ENCODE measurements around the gene CRYGN.

Gene CRYGN

GRCh38 chr7:151426904-151427704 lies 12.8 kb downstream of the CRYGN start:
- DNase-seq (ENCODE audit: low spot score) = no peak

GRCh38 chr7:151426441-151426903 lies 13.5 kb downstream of the CRYGN start:
- DNase-seq (ENCODE audit: low spot score) = peak; percentile 55

- DNase-seq (ENCODE audit: low spot score) = peak; percentile 65
These were observed 14.1 kb downstream of the CRYGN start for GRCh38 chr7:151425670-151426440.

GRCh38 chr7:151424799-151425198 lies 15.1 kb downstream of the CRYGN start:
- no peak for DNase-seq (ENCODE audit: low spot score)

- no peak for DNase-seq (ENCODE audit: low spot score)
These were observed 16.0 kb downstream of the CRYGN start for GRCh38 chr7:151423936-151424335.

- no peak for DNase-seq (ENCODE audit: low spot score)
These were observed 16.7 kb downstream of the CRYGN start for GRCh38 chr7:151423226-151423625.

- DNase-seq (ENCODE audit: low spot score) = no peak
These were observed 17.7 kb downstream of the CRYGN start for GRCh38 chr7:151422212-151422611.

GRCh38 chr7:151420144-151420543 lies 19.8 kb downstream of the CRYGN start:
- DNase-seq (ENCODE audit: low spot score) = no peak

GRCh38 chr7:151416941-151417315 lies 23.0 kb downstream of the CRYGN start:
- DNase-seq (ENCODE audit: low spot score) = no peak

GRCh38 chr7:151416112-151416940 lies 23.6 kb downstream of the CRYGN start:
- DNase-seq (ENCODE audit: low spot score) = no peak

- no peak for DNase-seq (ENCODE audit: low spot score)
These were observed 24.4 kb downstream of the CRYGN start for GRCh38 chr7:151415375-151416105.

- DNase-seq (ENCODE audit: low spot score) = no peak
These were observed 26.7 kb downstream of the CRYGN start for GRCh38 chr7:151413241-151413640.

- DNase-seq (ENCODE audit: low spot score) = no peak
These were observed 27.6 kb downstream of the CRYGN start for GRCh38 chr7:151412318-151412717.

- DNase-seq (ENCODE audit: low spot score) = no peak
These were observed 28.4 kb downstream of the CRYGN start for GRCh38 chr7:151411551-151411950.

GRCh38 chr7:151410405-151411390 lies 29.2 kb downstream of the CRYGN start:
- no peak for DNase-seq (ENCODE audit: low spot score)

- DNase-seq (ENCODE audit: low spot score) = no peak
These were observed 30.1 kb downstream of the CRYGN start, which contains the start of gene WDR86 for GRCh38 chr7:151409667-151410404. Gene WDR86, minus strand, starts transcription at chr7:151410038. Its CDS starts 449 bp downstream, at chr7:151409589.

GRCh38 chr7:151408839-151409666 lies 30.9 kb downstream of the CRYGN start:
- no peak for DNase-seq (ENCODE audit: low spot score)

- DNase-seq (ENCODE audit: low spot score) = no peak
These were observed 31.5 kb downstream of the CRYGN start for GRCh38 chr7:151408498-151408838.
